H9 (cell line): ENCODE data around the gene DSCAM. TPM values are rescaled to one million over a fixed set of nuclear protein-coding genes. Genes with fewer than 3 reads are reported as not detected.

Experiments used
- DNase-seq: peaks from one replicate; pipeline ENCODE4 v3.0.0-alpha.2; 2017
- H2AFZ ChIP-seq: one replicate; pipeline ENCODE4 v1.6.1; 2013; ENCODE audit warnings: mild to moderate bottlenecking, low read length, control low read depth, moderate library complexity
- H2AK5ac ChIP-seq: 2 replicates; pipeline ENCODE4 v1.6.1; 2013; ENCODE audit warnings: low read length, control low read depth, mixed read lengths; ENCODE audit not compliant: insufficient read length
- H2BK120ac ChIP-seq: one replicate; pipeline ENCODE4 v1.6.1; 2013; ENCODE audit warnings: low read depth, mild to moderate bottlenecking, low read length, control low read depth, inconsistent platforms; ENCODE audit not compliant: poor library complexity, severe bottlenecking
- H2BK12ac ChIP-seq: 2 replicates; pipeline ENCODE4 v1.6.1; 2013; ENCODE audit warnings: low read length, control low read depth, mixed read lengths, low read depth; ENCODE audit not compliant: insufficient read length
- H2BK15ac ChIP-seq: 2 replicates; pipeline ENCODE4 v1.6.1; 2013; ENCODE audit warnings: low read depth, low read length, control low read depth
- H2BK20ac ChIP-seq: one replicate; pipeline ENCODE4 v1.6.1; 2013; ENCODE audit warnings: low read depth, mild to moderate bottlenecking, low read length, control low read depth, inconsistent platforms; ENCODE audit not compliant: poor library complexity, severe bottlenecking
- H2BK5ac ChIP-seq: 2 replicates; pipeline ENCODE4 v1.6.1; 2013; ENCODE audit warnings: low read length, control low read depth, mixed read lengths; ENCODE audit not compliant: insufficient read length
- H3K14ac ChIP-seq: 2 replicates; pipeline ENCODE4 v1.6.1; 2013; ENCODE audit warnings: low read length, control low read depth; ENCODE audit not compliant: insufficient read depth
- H3K18ac ChIP-seq: 2 replicates; pipeline ENCODE4 v1.6.1; 2013; ENCODE audit warnings: low read depth, mild to moderate bottlenecking, mixed read lengths, low read length, control low read depth; ENCODE audit not compliant: insufficient read length
- H3K23ac ChIP-seq: 2 replicates; pipeline ENCODE4 v1.6.1; 2013; ENCODE audit warnings: low read length, control low read depth, mixed read lengths, low read depth; ENCODE audit not compliant: insufficient read length
- H3K23me2 ChIP-seq: 2 replicates; pipeline ENCODE4 v1.6.1; 2013; ENCODE audit warnings: low read depth, mild to moderate bottlenecking, mixed read lengths, low read length, control low read depth; ENCODE audit not compliant: insufficient read length, poor library complexity, severe bottlenecking
- H3K27ac ChIP-seq: 2 replicates; pipeline ENCODE4 v1.5.1; 2013; ENCODE audit warnings: low read length, control low read depth, mixed read lengths, low read depth; ENCODE audit not compliant: insufficient read length
- H3K27me3 ChIP-seq: 2 replicates; pipeline ENCODE4 v1.6.1; 2013; ENCODE audit warnings: low read length, control low read depth, inconsistent platforms; ENCODE audit not compliant: insufficient read depth
- H3K4ac ChIP-seq: 2 replicates; pipeline ENCODE4 v1.6.1; 2013; ENCODE audit warnings: low read depth, mild to moderate bottlenecking, control low read depth, inconsistent platforms, low read length, moderate library complexity
- H3K4me1 ChIP-seq: 2 replicates; pipeline ENCODE4 v1.6.1; 2013; ENCODE audit warnings: low read length, control low read depth, inconsistent platforms; ENCODE audit not compliant: insufficient read depth
- H3K4me2 ChIP-seq: 2 replicates; pipeline ENCODE4 v1.6.1; 2013; ENCODE audit warnings: low read length, control low read depth, mixed read lengths; ENCODE audit not compliant: insufficient read length, insufficient read depth
- H3K56ac ChIP-seq: 2 replicates; pipeline ENCODE4 v1.6.1; 2013; ENCODE audit warnings: low read depth, mild to moderate bottlenecking, mixed read lengths, low read length, control low read depth; ENCODE audit not compliant: insufficient read length
- H3K79me1 ChIP-seq: 2 replicates; pipeline ENCODE4 v1.6.1; 2013; ENCODE audit warnings: low read depth, mild to moderate bottlenecking, moderate library complexity, low read length, control low read depth, inconsistent platforms; ENCODE audit not compliant: insufficient read depth, poor library complexity, severe bottlenecking
- H3K79me2 ChIP-seq: 2 replicates; pipeline ENCODE4 v1.6.1; 2013; ENCODE audit warnings: low read length, control low read depth, inconsistent platforms; ENCODE audit not compliant: insufficient read depth
- H3K9ac ChIP-seq: 2 replicates; pipeline ENCODE4 v1.6.1; 2013; ENCODE audit warnings: low read length, control low read depth, mixed read lengths; ENCODE audit not compliant: insufficient read length; ENCODE audit errors: extremely low read depth
- H3K9me3 ChIP-seq: one replicate; pipeline ENCODE4 v1.6.1; 2013; ENCODE audit warnings: low read depth, low read length, inconsistent platforms; ENCODE audit not compliant: control insufficient read depth
- H3T11ph ChIP-seq: one replicate; pipeline ENCODE4 v1.6.1; 2013; ENCODE audit warnings: mild to moderate bottlenecking, low read length, control low read depth, inconsistent platforms
- H4K20me1 ChIP-seq: one replicate; pipeline ENCODE4 v1.6.1; 2013; ENCODE audit not compliant: control insufficient read depth, insufficient read length, insufficient read depth
- H4K5ac ChIP-seq: 2 replicates; pipeline ENCODE4 v1.6.1; 2013; ENCODE audit warnings: low read depth, mild to moderate bottlenecking, mixed read lengths, low read length, control low read depth; ENCODE audit not compliant: insufficient read length
- H4K8ac ChIP-seq: replicated peaks from 2 replicates; pipeline ENCODE4 v1.6.1; 2013; ENCODE audit warnings: low read length, control low read depth, mixed read lengths, low read depth; ENCODE audit not compliant: insufficient read length
- H4K91ac ChIP-seq: 2 replicates; pipeline ENCODE4 v1.6.1; 2013; ENCODE audit warnings: low read depth, mild to moderate bottlenecking, moderate library complexity, mixed read lengths, low read length, control low read depth; ENCODE audit not compliant: insufficient read length
- H3K27ac Mint-ChIP-seq, 3 experiments: 2 replicates in 2 of 3; 3 replicates in 1 of 3; pipeline ENCODE4 v1.8.0; 2020 to 2021; ENCODE audit warnings: mixed read lengths in 3 of 3, mild to moderate bottlenecking in 1 of 3, moderate library complexity in 1 of 3
- H3K27me3 Mint-ChIP-seq: 2 replicates; pipeline ENCODE4 v1.8.0; 2021; ENCODE audit warnings: low read depth, mild to moderate bottlenecking, moderate library complexity, mixed read lengths
- H3K36me3 Mint-ChIP-seq, 3 experiments: 2 replicates in 2 of 3; 3 replicates in 1 of 3; pipeline ENCODE4 v1.8.0; 2020 to 2021; ENCODE audit warnings: low read depth in 3 of 3, mixed read lengths in 3 of 3; ENCODE audit not compliant: insufficient read depth in 1 of 3
- H3K4me1 Mint-ChIP-seq, 2 experiments: 2 replicates each; pipeline ENCODE4 v1.8.0; 2020; ENCODE audit warnings: mixed read lengths in 2 of 2
- H3K4me3 Mint-ChIP-seq, 2 experiments: 2 replicates in 1 of 2; 3 replicates in 1 of 2; pipeline ENCODE4 v1.8.0; 2020 to 2021; ENCODE audit warnings: mild to moderate bottlenecking in 2 of 2, mixed read lengths in 2 of 2, moderate library complexity in 1 of 2
- H3K9me3 Mint-ChIP-seq, 2 experiments: 2 replicates in 1 of 2; 3 replicates in 1 of 2; pipeline ENCODE4 v1.8.0; 2020; ENCODE audit warnings: mild to moderate bottlenecking in 2 of 2, mixed read lengths in 2 of 2, moderate library complexity in 1 of 2
- WGBS: extraction: QIAGEN DNeasy Blood & Tissue Kit; methylation state at CpG from one replicate; pipeline ENCODE4 v1.1.7; 2013; ENCODE audit warnings: missing lambda C conversion rate, low lambda C conversion rate, mixed read lengths; ENCODE audit not compliant: insufficient read length; ENCODE audit errors: extremely low coverage; 5-methylcytosine and 5-hydroxymethylcytosine counted together
- total RNA-seq: library from RNA; stranded (reverse); gene quantifications from 2 replicates; pipeline ENCODE4 v1.2.1, GENCODE V29; 2021
- TF ChIP-seq, protein P1 (sequence below): fragments of 200-600 bp; sonication (generic); conservative IDR thresholded peaks from 3 replicates; pipeline ENCODE4 v1.8.0; 2021; ENCODE audit warnings: antibody characterized with exemption, mild to moderate bottlenecking

Gene DSCAM
- total RNA-seq, 1 experiment from 2014 or later, result 0.17 TPM

DNA sequence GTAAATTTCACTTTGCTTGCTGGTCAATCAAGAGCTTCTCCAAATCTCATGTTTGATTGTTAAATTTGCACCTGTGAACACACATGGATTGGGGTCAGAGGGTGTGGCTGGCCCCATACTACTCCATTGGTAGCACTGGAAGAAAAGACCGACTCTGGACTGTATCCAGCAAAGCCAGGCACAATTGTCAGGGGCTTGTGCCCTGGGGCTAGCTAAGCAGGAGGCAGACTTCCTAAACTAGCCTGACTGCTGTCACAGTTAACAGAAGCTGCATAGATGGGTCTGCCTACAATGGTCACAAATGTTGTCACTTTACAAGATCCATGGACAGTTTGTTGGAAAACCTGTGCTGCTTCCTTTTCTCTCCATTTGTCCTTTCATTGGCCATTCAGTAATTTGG, 421.0 kb downstream of the DSCAM start:
- Histone ChIP-seq H3K23me2 (no peaks in the 10 kb centered on the region), H4K5ac (no peak overlapping the region), H2BK5ac (no peak overlapping the region), H3K18ac (no peak overlapping the region), H3K9me3 (no peaks in the 10 kb centered on the region), H2BK20ac (no peak overlapping the region), H3K4ac (no peak overlapping the region), H4K8ac (no peak overlapping the region), H3K79me1 (no peaks in the 10 kb centered on the region), H3K14ac (no peak overlapping the region), H2AK5ac (no peak overlapping the region), H3K9ac (no peak overlapping the region), H3K79me2 (no peaks in the 10 kb centered on the region), H3K56ac (no peak overlapping the region), H2BK120ac (no peak overlapping the region), H3K27me3 (no peaks in the 10 kb centered on the region), H3K27ac (no peak overlapping the region), H2AFZ (no peak overlapping the region), H3K4me1 (no peaks in the 10 kb centered on the region; the same call in 1 of the 2 replicates), H4K20me1 (no peaks in the 10 kb centered on the region), H4K91ac (no peak overlapping the region), H2BK15ac (no peak overlapping the region), H3T11ph (no peak overlapping the region), H3K4me2 (no peak overlapping the region), H3K23ac (no peak overlapping the region), H2BK12ac (no peak overlapping the region)
- peaks cover 9 to 10% of the 10 kb centered on the region in 2 experiments for H3K4me1 Mint-ChIP-seq
- no peaks in the 10 kb centered on the region for H3K36me3 Mint-ChIP-seq
- H3K27me3 Mint-ChIP-seq, result no peaks in the 10 kb centered on the region; the same call in 1 of the 2 replicates
- TF ChIP-seq, protein P1, sequence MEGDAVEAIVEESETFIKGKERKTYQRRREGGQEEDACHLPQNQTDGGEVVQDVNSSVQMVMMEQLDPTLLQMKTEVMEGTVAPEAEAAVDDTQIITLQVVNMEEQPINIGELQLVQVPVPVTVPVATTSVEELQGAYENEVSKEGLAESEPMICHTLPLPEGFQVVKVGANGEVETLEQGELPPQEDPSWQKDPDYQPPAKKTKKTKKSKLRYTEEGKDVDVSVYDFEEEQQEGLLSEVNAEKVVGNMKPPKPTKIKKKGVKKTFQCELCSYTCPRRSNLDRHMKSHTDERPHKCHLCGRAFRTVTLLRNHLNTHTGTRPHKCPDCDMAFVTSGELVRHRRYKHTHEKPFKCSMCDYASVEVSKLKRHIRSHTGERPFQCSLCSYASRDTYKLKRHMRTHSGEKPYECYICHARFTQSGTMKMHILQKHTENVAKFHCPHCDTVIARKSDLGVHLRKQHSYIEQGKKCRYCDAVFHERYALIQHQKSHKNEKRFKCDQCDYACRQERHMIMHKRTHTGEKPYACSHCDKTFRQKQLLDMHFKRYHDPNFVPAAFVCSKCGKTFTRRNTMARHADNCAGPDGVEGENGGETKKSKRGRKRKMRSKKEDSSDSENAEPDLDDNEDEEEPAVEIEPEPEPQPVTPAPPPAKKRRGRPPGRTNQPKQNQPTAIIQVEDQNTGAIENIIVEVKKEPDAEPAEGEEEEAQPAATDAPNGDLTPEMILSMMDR, result no peak
- no peak overlapping the region for H3K27ac Mint-ChIP-seq
- WGBS, result no CpG with 5 or more reads among the region's 1 CpG
- no peak for DNase-seq
- H3K9me3 Mint-ChIP-seq, result no peaks in the 10 kb centered on the region
- H3K4me3 Mint-ChIP-seq, result no peak overlapping the region
